Transverse colon (tissue), 4 donors: Measurements from ENCODE around the gene C5orf63. TPM values are rescaled to one million over a fixed set of nuclear protein-coding genes. Genes with fewer than 3 reads are reported as not detected.

Experiments
- DNase-seq: peaks from one replicate; pipeline ENCODE4 v3.0.0-alpha.2; 2019
- H3K27ac ChIP-seq, 4 donors: fragments of 200-600 bp; sonication (generic); 2 replicates each; pipeline ENCODE4 v1.5.1; 2016 to 2018; ENCODE audit warnings: inconsistent platforms in 4 of 4
- H3K27me3 ChIP-seq: fragments of 200-600 bp; sonication (generic); 2 replicates; pipeline ENCODE4 v1.5.1; 2017; ENCODE audit warnings: inconsistent platforms
- H3K36me3 ChIP-seq, 4 donors: fragments of 200-600 bp; sonication (generic); 2 replicates each; pipeline ENCODE4 v1.5.1; 2017 to 2019; ENCODE audit warnings: inconsistent platforms in 4 of 4
- H3K4me1 ChIP-seq, 4 donors: fragments of 200-600 bp; sonication (generic); 2 replicates each; pipeline ENCODE4 v1.5.1; 2017 to 2020; ENCODE audit warnings: inconsistent platforms in 4 of 4
- H3K4me3 ChIP-seq, 4 donors: fragments of 200-600 bp; sonication (generic); 1 replicate in 1 of 4; 2 replicates in 3 of 4; pipeline versions ENCODE4 v1.5.1 to v1.6.1; 2017 to 2019; ENCODE audit warnings: inconsistent platforms in 4 of 4
- H3K9me3 ChIP-seq, 2 donors: fragments of 200-600 bp; sonication (generic); 2 replicates each; pipeline ENCODE4 v1.5.1; 2017 to 2019; ENCODE audit warnings: inconsistent platforms in 2 of 2
- EP300 ChIP-seq: sonication (generic); formaldehyde crosslinking; IDR thresholded peaks from one replicate; pipeline ENCODE4 v1.6.1; 2017; ENCODE audit warnings: antibody characterized with exemption, low read depth
- POLR2A ChIP-seq: fragments of 450-650 bp; IDR thresholded peaks from one replicate; pipeline ENCODE4 v1.6.1; 2016; ENCODE audit warnings: antibody characterized with exemption, mild to moderate bottlenecking, moderate library complexity
- POLR2AphosphoS5 ChIP-seq, 3 donors: sonication (generic); formaldehyde crosslinking; IDR thresholded peaks; one replicate each; pipeline ENCODE4 v1.6.1; 2016; ENCODE audit warnings: antibody characterized with exemption in 3 of 3
- WGBS, 2 donors: methylation state at CpG; one replicate each; pipeline ENCODE4 v1.1.5; 2018; ENCODE audit warnings: low coverage in 1 of 2; 5-methylcytosine and 5-hydroxymethylcytosine counted together
- in situ Hi-C, 4 donors: fragments of 200-750 bp; cut with MboI; loops; one replicate each; pipeline versions ENCODE4 v1.15.0 to v1.15.1; 2017; ENCODE audit warnings: low sequenced_read_pairs in 3 of 4, low pct_ligation_motif_present in 1 of 4, low pct_unique_long_range_greater_than_20kb in 1 of 4
- intact Hi-C: fragments of 100-400 bp; cut with DNase I; formaldehyde crosslinking; loops from one replicate; pipeline ENCODE4 v1.15.1; 2023; ENCODE audit warnings: low total_unique reads
- total RNA-seq, 4 donors: library from RNA; depleted of rRNA; stranded (reverse); fragments of >200 nt; gene quantifications; one replicate each; pipeline ENCODE4 v1.1.0, GENCODE V29; 2016
- TF ChIP-seq, protein P1 (sequence below), 5 experiments: fragments of 200-600 bp in 3 of 5; fragments of 450-650 bp in 2 of 5; sonication (generic) in 3 of 5; IDR thresholded peaks; 1 replicate in 2 of 5; 2 replicates in 3 of 5; pipeline ENCODE4 v1.5.1; 2016 to 2017; ENCODE audit warnings: antibody characterized with exemption in 5 of 5, inconsistent platforms in 3 of 5, mild to moderate bottlenecking in 2 of 5, moderate library complexity in 1 of 5

The C5orf63 gene
- total RNA-seq, 4 donors from 2014 or later, result 2.4 to 33.7 (median 12.2) TPM

DNA sequence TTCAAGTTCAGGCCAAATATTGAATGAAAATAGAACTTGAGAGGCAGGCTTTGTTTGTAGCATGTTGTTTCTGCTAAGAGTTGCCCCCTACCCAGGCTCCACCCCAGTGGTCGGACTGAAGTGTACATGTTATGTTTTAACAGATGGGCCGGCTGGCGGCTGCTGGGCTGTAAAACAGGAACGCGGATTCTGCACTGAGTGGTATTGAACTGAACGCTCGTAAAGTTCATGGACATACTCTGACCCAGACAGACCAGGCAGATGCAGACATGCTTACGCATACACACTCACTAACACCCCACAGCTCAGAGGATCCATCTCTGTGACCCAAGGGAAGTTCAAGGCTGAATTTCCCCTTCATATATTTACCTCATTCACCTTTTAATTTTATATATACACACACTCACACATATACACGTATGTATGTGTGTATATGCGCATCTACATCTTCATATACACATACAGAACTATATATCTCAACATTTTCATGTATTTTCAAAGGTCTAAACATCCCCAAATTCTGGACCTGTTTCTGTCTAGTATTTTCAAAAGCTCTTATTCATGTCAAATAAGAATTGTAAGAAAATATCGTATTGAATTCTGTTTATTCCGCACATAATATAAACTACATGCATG is 44.4 kb downstream of the C5orf63 start:
- H3K27ac ChIP-seq, result peak overlapping the region; percentile 88 to 95 (median 91)
- H3K27me3 ChIP-seq, result no peaks in the 10 kb centered on the region
- peak in 1 of 3 donors; percentile 18 for TF ChIP-seq POLR2AphosphoS5 (IDR thresholded peaks at IDR 0.05)
- TF ChIP-seq, protein P1, sequence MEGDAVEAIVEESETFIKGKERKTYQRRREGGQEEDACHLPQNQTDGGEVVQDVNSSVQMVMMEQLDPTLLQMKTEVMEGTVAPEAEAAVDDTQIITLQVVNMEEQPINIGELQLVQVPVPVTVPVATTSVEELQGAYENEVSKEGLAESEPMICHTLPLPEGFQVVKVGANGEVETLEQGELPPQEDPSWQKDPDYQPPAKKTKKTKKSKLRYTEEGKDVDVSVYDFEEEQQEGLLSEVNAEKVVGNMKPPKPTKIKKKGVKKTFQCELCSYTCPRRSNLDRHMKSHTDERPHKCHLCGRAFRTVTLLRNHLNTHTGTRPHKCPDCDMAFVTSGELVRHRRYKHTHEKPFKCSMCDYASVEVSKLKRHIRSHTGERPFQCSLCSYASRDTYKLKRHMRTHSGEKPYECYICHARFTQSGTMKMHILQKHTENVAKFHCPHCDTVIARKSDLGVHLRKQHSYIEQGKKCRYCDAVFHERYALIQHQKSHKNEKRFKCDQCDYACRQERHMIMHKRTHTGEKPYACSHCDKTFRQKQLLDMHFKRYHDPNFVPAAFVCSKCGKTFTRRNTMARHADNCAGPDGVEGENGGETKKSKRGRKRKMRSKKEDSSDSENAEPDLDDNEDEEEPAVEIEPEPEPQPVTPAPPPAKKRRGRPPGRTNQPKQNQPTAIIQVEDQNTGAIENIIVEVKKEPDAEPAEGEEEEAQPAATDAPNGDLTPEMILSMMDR (IDR thresholded peaks at IDR 0.05), result no peak
- DNase-seq, result peak; percentile 57
- intact Hi-C loops, result loop anchor here (10.0 kb wide), 1 partner anchor 174 kb away; no protein-coding TSS in a partner anchor
- H3K4me3 ChIP-seq, result peak overlapping the region; percentile 58 to 74 (median 64)
- in situ Hi-C loops, result loop anchor here in 1 of 4 donors (25.0 kb wide), 1 partner anchor 167 kb away; no protein-coding TSS in a partner anchor
- no peaks in the 10 kb centered on the region for H3K36me3 ChIP-seq
- WGBS, 2 donors, result 36 to 46% methylated on average over 12 of the region's 12 CpGs
- H3K4me1 ChIP-seq, result peaks cover 0 to 40% (median 8%) of the 10 kb centered on the region in 4 donors
- H3K9me3 ChIP-seq, result no peaks in the 10 kb centered on the region

DNA sequence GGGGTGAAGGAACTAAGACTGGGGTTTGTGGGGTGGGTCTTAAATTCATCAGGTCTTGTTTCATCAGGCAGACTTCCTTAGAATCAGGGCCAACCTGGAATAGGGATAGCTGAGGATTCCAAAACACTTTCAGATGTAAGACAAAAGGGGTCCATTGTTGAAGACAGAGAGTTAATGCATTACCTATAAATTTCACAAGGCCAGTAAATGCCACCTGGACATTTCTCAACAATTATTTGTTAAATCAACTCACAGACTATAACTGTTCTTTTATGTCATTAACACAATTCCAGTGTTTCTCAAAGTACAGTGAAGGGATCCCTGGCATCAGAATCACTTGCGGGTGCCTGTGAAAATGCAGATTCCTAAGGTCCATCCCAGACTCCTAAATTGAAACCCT is 45.8 kb downstream of the C5orf63 start:
- intact Hi-C loops (loop anchor here (10.0 kb wide), 1 partner anchor 173 kb away; no protein-coding TSS in a partner anchor), in situ Hi-C loops (loop anchor here in 1 of 4 donors (25.0 kb wide), 1 partner anchor 165 kb away; no protein-coding TSS in a partner anchor)
- Histone ChIP-seq H3K9me3 (no peaks in the 10 kb centered on the region), H3K27me3 (no peaks in the 10 kb centered on the region), H3K4me3 (no peak overlapping the region), H3K36me3 (no peaks in the 10 kb centered on the region), H3K4me1 (peaks cover 0 to 40% (median 8%) of the 10 kb centered on the region in 4 donors), H3K27ac (no peak overlapping the region)
- no peak for DNase-seq
- WGBS, 2 donors, result 100% methylated on average over 1 of the region's 1 CpG; no CpG with 5 or more reads in 1 of the 2 donors
- no peak for TF ChIP-seq POLR2A
- TF ChIP-seq POLR2AphosphoS5 (IDR thresholded peaks at IDR 0.05), result no peak
- no peak for TF ChIP-seq EP300
- TF ChIP-seq, protein P1 (IDR thresholded peaks at IDR 0.05), result no peak

DNA sequence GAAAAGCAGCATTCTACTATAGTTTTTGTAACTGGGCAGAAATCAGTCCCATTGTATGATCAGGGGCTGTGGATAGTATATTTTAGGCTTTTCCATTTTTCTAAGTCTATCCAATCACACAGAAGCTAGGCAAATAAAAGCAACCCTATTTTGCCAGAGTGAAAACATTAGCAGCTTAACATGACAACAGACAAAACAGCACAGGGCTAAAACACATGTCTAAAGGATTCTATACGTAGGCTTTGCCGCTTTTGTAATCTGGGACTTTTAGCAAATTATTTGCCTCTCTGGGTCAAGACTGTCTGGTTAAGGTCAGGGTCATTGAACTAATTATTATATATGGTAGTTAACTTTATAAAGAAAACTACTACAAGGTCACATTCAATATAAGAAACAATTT is 47.1 kb downstream of the C5orf63 start:
- no peaks in the 10 kb centered on the region for H3K36me3 ChIP-seq
- WGBS, 2 donors, result 89 to 100% methylated on average over 2 of the region's 2 CpGs
- intact Hi-C loops, result loop anchor here (10.0 kb wide), 1 partner anchor 171 kb away; no protein-coding TSS in a partner anchor
- no peaks in the 10 kb centered on the region for H3K27me3 ChIP-seq
- no peaks in the 10 kb centered on the region for H3K9me3 ChIP-seq
- H3K4me3 ChIP-seq, result no peak overlapping the region
- TF ChIP-seq POLR2AphosphoS5 (IDR thresholded peaks at IDR 0.05) (no peak), POLR2A (no peak), EP300 (no peak)
- TF ChIP-seq, protein P1 (IDR thresholded peaks at IDR 0.05), result no peak
- in situ Hi-C loops, result loop anchor here in 1 of 4 donors (25.0 kb wide), 1 partner anchor 164 kb away; no protein-coding TSS in a partner anchor
- no peak overlapping the region for H3K27ac ChIP-seq
- DNase-seq, result no peak
- H3K4me1 ChIP-seq, result peaks cover 0 to 32% (median 3%) of the 10 kb centered on the region in 4 donors

DNA sequence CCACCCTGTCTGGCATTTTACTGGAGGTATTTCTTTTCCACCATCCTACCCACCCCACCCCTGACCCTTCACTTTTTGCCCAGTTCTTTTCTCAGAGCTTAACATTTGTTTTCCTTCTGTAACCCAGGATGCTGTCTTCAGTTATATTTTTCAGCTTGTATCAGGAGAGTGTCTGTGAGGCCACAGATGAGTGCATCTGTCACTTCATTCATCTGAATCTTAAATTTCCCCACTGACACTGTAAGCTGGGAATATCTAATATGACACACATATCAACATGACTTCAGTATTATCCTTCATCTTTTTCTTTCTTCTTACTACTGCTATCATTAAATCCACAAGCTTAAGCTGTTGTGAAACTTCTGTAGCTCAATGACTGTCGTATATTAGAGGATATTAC is 47.8 kb downstream of the C5orf63 start:
- no peaks in the 10 kb centered on the region for H3K9me3 ChIP-seq
- no peaks in the 10 kb centered on the region for H3K27me3 ChIP-seq
- peaks cover 0 to 30% (median 2%) of the 10 kb centered on the region in 4 donors for H3K4me1 ChIP-seq
- DNase-seq, result no peak
- H3K36me3 ChIP-seq, result no peaks in the 10 kb centered on the region
- in situ Hi-C loops (loop anchor here in 1 of 4 donors (25.0 kb wide), 1 partner anchor 163 kb away; no protein-coding TSS in a partner anchor), intact Hi-C loops (loop anchor here (10.0 kb wide), 1 partner anchor 171 kb away; no protein-coding TSS in a partner anchor)
- 75 to 86% methylated on average over 1 of the region's 1 CpG for WGBS, 2 donors
- no peak overlapping the region for H3K27ac ChIP-seq
- TF ChIP-seq POLR2AphosphoS5 (IDR thresholded peaks at IDR 0.05) (no peak), POLR2A (no peak), EP300 (no peak)
- TF ChIP-seq, protein P1 (IDR thresholded peaks at IDR 0.05), result no peak
- no peak overlapping the region for H3K4me3 ChIP-seq
